Sigmoid colon (tissue), 7 donors: ENCODE data around the gene EBLN1. TPM values are rescaled to one million over a fixed set of nuclear protein-coding genes. Genes with fewer than 3 reads are reported as not detected.

Experiments used
- DNase-seq: peaks from one replicate; pipeline ENCODE4 v3.0.0-alpha.2; 2019
- H3K27ac ChIP-seq, 4 donors: fragments of 200-600 bp; sonication (generic); one replicate each; pipeline ENCODE4 v1.5.1; 2016 to 2019; ENCODE audit warnings: mild to moderate bottlenecking in 1 of 4
- H3K27me3 ChIP-seq, 3 donors: fragments of 200-600 bp; sonication (generic); one replicate each; pipeline ENCODE4 v1.5.1; 2019; ENCODE audit warnings: mild to moderate bottlenecking in 1 of 3
- H3K36me3 ChIP-seq, 4 donors: fragments of 200-600 bp; sonication (generic); one replicate each; pipeline ENCODE4 v1.5.1; 2016 to 2019
- H3K4me1 ChIP-seq, 4 donors: fragments of 200-600 bp; sonication (generic); one replicate each; pipeline ENCODE4 v1.5.1; 2017 to 2019
- H3K4me3 ChIP-seq, 4 donors: fragments of 200-600 bp; sonication (generic); one replicate each; pipeline ENCODE4 v1.5.1; 2017 to 2019; ENCODE audit warnings: mild to moderate bottlenecking in 2 of 4, moderate library complexity in 1 of 4
- H3K9me3 ChIP-seq, 4 donors: fragments of 200-600 bp in 3 of 4; sonication (generic) in 3 of 4; one replicate each; pipeline versions ENCODE4 v1.5.1 to v1.6.1; 2013 to 2019
- CTCF ChIP-seq, 4 experiments: fragments of 450-650 bp in 3 of 4; fragments of 200-600 bp in 1 of 4; IDR thresholded peaks; one replicate each; pipeline ENCODE4 v1.5.1; 2016 to 2019; ENCODE audit warnings: antibody characterized with exemption in 4 of 4, mild to moderate bottlenecking in 3 of 4, moderate library complexity in 2 of 4
- EP300 ChIP-seq, 4 donors: sonication (generic); formaldehyde crosslinking; IDR thresholded peaks; one replicate each; pipeline ENCODE4 v1.6.1; 2017; ENCODE audit warnings: antibody characterized with exemption in 4 of 4
- POLR2A ChIP-seq, 2 donors: fragments of 450-650 bp; IDR thresholded peaks; one replicate each; pipeline ENCODE4 v1.6.1; 2016; ENCODE audit warnings: antibody characterized with exemption in 2 of 2, mild to moderate bottlenecking in 2 of 2, moderate library complexity in 2 of 2
- POLR2AphosphoS5 ChIP-seq, 4 donors: sonication (generic); formaldehyde crosslinking; IDR thresholded peaks; one replicate each; pipeline ENCODE4 v1.6.1; 2017; ENCODE audit warnings: antibody characterized with exemption in 4 of 4
- WGBS, 2 donors: extraction: QIAGEN DNeasy Blood & Tissue Kit; methylation state at CpG; one replicate each; pipeline ENCODE4 v1.1.7; 2013; 5-methylcytosine and 5-hydroxymethylcytosine counted together
- intact Hi-C: fragments of 100-400 bp; cut with DNase I; formaldehyde crosslinking; loops from one replicate; pipeline ENCODE4 v1.15.1; 2023
- polyA plus RNA-seq, 3 donors: library from polyadenylated mRNA; stranded (reverse); fragments of 200-250 nt; gene quantifications; one replicate each; pipeline ENCODE4 v1.2.3, GENCODE V29; 2013
- total RNA-seq, 4 donors: library from RNA; depleted of rRNA; stranded (reverse); fragments of >200 nt; gene quantifications; one replicate each; pipeline ENCODE4 v1.1.0, GENCODE V29; 2016
- donor health status: healthy with polysubstance abuse.
- donor health status: Bipolar disorder and iron deficiency.
- donor health status: healthy.

EBLN1 gene
- total and polyA plus RNA-seq, 7 donors, result not detected

GRCh38 chr10:22253580-22253882, 35.7 kb upstream of the EBLN1 start:
- Histone ChIP-seq H3K27ac (peak overlapping the region; percentile 94 to 97 (median 96)), H3K4me1 (peaks cover 0 to 10% (median 5%) of the 10 kb centered on the region in 4 donors), H3K4me3 (peak overlapping the region; percentile 61 to 86 (median 74)), H3K9me3 (no peaks in the 10 kb centered on the region), H3K36me3 (no peaks in the 10 kb centered on the region), H3K27me3 (no peaks in the 10 kb centered on the region)
- 18% methylated on average over 24 of the region's 24 CpGs for WGBS, 2 donors
- no peak for TF ChIP-seq POLR2AphosphoS5 (IDR thresholded peaks at IDR 0.05)
- TF ChIP-seq POLR2A (IDR thresholded peaks at IDR 0.05), result no peak
- no peak for TF ChIP-seq CTCF (IDR thresholded peaks at IDR 0.05)
- no peak for DNase-seq
- intact Hi-C loops, result loop anchor here (2.0 to 10.0 kb wide), 7 partner anchors 61 to 759 kb away; partner anchors contain the start of genes DNAJC1 and PIP4K2A

- H3K36me3 ChIP-seq, result no peaks in the 10 kb centered on the region
- H3K27me3 ChIP-seq, result no peaks in the 10 kb centered on the region
- TF ChIP-seq POLR2AphosphoS5 (IDR thresholded peaks at IDR 0.05) (peak in 1 of 4 donors; percentile 8), EP300 (IDR thresholded peaks at IDR 0.05) (no peak)
- H3K4me1 ChIP-seq, result peaks cover 0 to 10% (median 5%) of the 10 kb centered on the region in 4 donors
- H3K4me3 ChIP-seq, result peak overlapping the region; percentile 61 to 86 (median 74)
- H3K9me3 ChIP-seq, result no peaks in the 10 kb centered on the region
- peak; percentile 75 for DNase-seq
- intact Hi-C loops, result loop anchor here (1.0 to 10.0 kb wide), 8 partner anchors 24 to 758 kb away; partner anchors contain the start of genes DNAJC1 and PIP4K2A
- H3K27ac ChIP-seq, result peak overlapping the region; percentile 94 to 97 (median 96)
- WGBS, 2 donors, result 4 to 8% methylated on average over 80 of the region's 80 CpGs
Observed at GRCh38 chr10:22252801-22253579, 35.2 kb upstream of the EBLN1 start.

- Histone ChIP-seq H3K36me3 (no peaks in the 10 kb centered on the region), H3K27me3 (no peaks in the 10 kb centered on the region), H3K4me3 (peak overlapping the region; percentile 61 to 86 (median 74)), H3K4me1 (peaks cover 0 to 10% (median 5%) of the 10 kb centered on the region in 4 donors), H3K27ac (peak overlapping the region; percentile 94 to 97 (median 96)), H3K9me3 (no peaks in the 10 kb centered on the region)
- intact Hi-C loops, result loop anchor here (1.0 to 10.0 kb wide), 8 partner anchors 23 to 758 kb away; partner anchors contain the start of genes DNAJC1 and PIP4K2A
- peak; percentile 79 for DNase-seq
- TF ChIP-seq POLR2AphosphoS5 (IDR thresholded peaks at IDR 0.05) (peak in 1 of 4 donors; percentile 46), CTCF (IDR thresholded peaks at IDR 0.05) (no peak)
- 1% methylated on average over 52 of the region's 52 CpGs for WGBS, 2 donors
Observed at GRCh38 chr10:22252224-22252800, 34.5 kb upstream of the EBLN1 start.

GRCh38 chr10:22251751-22252223, 34.0 kb upstream of the EBLN1 start:
- TF ChIP-seq CTCF (IDR thresholded peaks at IDR 0.05), result no peak
- no peak for TF ChIP-seq POLR2A (IDR thresholded peaks at IDR 0.05)
- TF ChIP-seq EP300 (IDR thresholded peaks at IDR 0.05), result no peak
- TF ChIP-seq POLR2AphosphoS5 (IDR thresholded peaks at IDR 0.05), result peak in 2 of 4 donors; percentile 36 to 53
- DNase-seq, result peak; percentile 79
- Histone ChIP-seq H3K4me3 (peak overlapping the region; percentile 61 to 86 (median 74)), H3K9me3 (no peaks in the 10 kb centered on the region), H3K4me1 (peaks cover 0 to 10% (median 5%) of the 10 kb centered on the region in 4 donors), H3K27ac (peak overlapping the region; percentile 94 to 97 (median 96)), H3K36me3 (no peaks in the 10 kb centered on the region), H3K27me3 (no peaks in the 10 kb centered on the region)
- WGBS, 2 donors, result 0 to 1% methylated on average over 28 of the region's 28 CpGs
- intact Hi-C loops, result loop anchor here (1.0 to 10.0 kb wide), 8 partner anchors 22 to 757 kb away; partner anchors contain the start of genes DNAJC1 and PIP4K2A
